Measurements from ENCODE around the gene DPP6.

Gene DPP6

DNA sequence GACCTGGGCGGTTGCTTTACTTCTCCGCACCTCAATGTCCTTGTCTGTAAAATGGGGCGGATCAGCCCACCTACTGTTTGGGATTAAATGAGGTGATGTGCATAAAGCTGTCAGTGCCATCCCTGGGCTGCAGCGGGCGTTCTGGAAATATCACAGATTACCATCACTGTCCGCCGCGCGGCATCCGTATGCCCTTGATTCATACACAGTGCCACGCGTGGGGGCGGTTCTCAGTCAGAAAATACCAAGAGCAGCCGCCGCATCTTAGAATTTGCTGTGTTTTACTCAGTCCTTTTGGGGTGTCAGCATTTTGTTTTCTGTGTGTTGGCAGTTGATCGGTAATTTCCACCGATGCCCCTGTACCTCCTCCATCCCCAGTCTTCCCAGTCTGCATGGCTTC, 338.8 kb downstream of the DPP6 start:
- in situ Hi-C loops (cut with MboI; ENCODE audit: low sequenced_read_pairs), result no loop called here

- in situ Hi-C loops (cut with MboI; ENCODE audit: low sequenced_read_pairs), result no loop called here
These were observed 342.6 kb downstream of the DPP6 start for GRCh38 chr7:154394804-154395203.

DNA sequence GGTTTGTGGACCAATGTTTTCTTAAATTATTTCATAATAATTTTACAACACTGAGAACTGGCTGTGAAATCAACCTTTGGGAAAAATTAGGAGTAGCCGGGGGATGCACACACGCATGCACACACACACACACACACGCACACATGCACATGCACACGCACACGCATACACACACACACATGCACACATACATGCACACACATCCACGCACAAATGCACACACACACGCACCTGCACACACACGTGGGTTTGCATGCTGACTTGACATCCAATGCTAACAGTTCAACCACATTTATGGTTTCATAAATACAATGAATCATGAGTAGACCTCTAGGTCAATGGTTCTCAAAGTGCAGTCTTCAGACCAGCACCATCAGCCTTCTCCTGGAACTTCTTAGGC, 354.1 kb downstream of the DPP6 start:
- in situ Hi-C loops (cut with MboI; ENCODE audit: low sequenced_read_pairs), result no loop called here

GRCh38 chr7:154409703-154410311, 357.6 kb downstream of the DPP6 start:
- in situ Hi-C loops (cut with MboI; ENCODE audit: low sequenced_read_pairs), result no loop called here

DNA sequence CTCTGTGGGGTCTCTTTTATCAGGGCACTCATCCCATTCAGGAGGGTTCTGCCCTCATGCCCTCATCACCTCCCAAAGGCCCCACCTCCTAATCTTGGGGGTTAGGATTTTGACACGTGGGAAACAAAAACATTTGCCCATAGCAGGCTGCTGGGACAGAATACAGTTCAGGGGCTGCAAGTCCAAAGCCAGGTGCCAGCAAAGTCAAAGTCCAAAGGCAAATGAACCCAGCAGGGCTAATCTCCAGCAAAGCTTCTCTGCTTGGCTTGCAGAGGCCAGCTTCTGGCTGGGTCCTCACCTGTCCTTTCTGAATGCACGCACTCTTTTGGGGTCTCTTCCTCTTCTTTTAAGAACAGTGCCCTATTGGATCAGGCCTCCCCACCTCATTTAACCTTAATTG, 359.9 kb downstream of the DPP6 start:
- in situ Hi-C loops (cut with MboI; ENCODE audit: low sequenced_read_pairs), result no loop called here

DNA sequence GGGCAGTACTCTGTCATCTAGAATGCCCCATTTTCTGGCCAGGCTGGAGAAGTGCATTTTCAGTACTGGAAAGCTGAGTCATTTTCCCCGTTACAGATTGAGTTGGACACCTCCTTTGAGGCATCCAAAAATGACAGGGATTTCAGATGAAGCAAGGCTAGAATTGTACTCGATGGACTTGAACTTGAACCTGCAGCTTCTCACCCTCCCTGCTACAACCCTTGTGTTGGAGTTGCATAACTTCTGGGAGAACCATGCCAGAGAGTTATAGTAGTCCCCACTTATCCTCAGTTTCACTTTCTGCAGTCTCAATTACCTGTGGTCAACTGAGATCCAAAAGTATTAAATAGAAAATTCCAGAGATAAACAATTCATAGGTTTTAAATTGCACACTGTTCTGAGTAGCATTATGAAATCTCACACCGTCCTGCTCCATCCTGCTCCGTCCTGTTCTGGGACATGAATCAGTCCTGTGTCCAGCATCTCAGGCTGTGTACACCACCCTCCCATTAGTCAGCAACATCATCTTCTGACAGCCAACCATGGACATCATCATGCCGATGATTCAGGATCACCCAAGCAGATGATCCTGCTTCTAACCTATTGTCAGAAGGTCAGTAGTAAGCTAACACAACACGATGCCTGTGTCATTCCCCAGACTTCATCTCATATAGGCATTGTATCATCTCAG, 363.7 kb downstream of the DPP6 start:
- in situ Hi-C loops (cut with MboI; ENCODE audit: low sequenced_read_pairs), result no loop called here

DNA sequence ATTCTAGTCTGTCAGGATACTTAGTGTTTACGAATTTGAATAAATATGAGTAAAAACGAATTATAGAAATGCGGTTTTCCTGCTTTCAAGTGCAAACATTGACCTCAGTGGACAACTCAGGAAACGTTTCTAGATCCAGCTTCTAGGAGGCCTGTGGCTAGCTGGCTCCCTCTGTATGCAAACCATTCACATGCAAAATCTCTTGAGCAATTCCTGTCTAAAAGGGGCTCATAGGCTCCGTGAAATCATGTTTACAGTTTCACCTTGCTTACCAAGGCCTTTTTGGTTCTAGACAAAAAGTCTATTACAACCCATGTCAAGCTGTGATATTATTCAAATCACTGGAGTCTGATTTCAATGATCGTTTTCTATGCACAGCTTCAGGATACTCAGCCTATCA, 364.5 kb downstream of the DPP6 start:
- in situ Hi-C loops (cut with MboI; ENCODE audit: low sequenced_read_pairs), result no loop called here

GRCh38 chr7:154419344-154419743, 367.1 kb downstream of the DPP6 start:
- in situ Hi-C loops (cut with MboI; ENCODE audit: low sequenced_read_pairs), result no loop called here

DNA sequence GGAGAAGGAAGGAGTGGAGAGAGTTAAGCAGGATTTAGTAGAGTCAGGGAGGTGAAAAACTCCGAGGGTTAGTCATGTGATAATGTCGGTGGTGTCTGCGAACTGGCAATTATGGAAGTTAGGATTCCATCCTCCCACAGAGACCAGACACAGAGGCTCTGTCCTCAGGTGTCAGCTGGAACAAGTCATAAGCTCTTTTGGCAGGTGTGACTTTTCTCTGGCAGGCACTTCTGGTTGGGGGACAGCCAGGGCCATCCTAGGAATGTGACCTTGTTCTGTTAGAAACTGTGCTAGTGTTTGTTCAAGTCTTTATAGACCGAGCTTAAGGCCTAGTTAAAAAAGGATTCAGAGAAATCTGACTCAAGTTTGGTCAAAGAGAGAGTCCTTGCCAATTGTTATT, 371.0 kb downstream of the DPP6 start:
- in situ Hi-C loops (cut with MboI; ENCODE audit: low sequenced_read_pairs), result no loop called here

GRCh38 chr7:154424350-154424749, 372.2 kb downstream of the DPP6 start:
- in situ Hi-C loops (cut with MboI; ENCODE audit: low sequenced_read_pairs), result no loop called here

- in situ Hi-C loops (cut with MboI; ENCODE audit: low sequenced_read_pairs), result no loop called here
These were observed 373.1 kb downstream of the DPP6 start for GRCh38 chr7:154425271-154425670.

DNA sequence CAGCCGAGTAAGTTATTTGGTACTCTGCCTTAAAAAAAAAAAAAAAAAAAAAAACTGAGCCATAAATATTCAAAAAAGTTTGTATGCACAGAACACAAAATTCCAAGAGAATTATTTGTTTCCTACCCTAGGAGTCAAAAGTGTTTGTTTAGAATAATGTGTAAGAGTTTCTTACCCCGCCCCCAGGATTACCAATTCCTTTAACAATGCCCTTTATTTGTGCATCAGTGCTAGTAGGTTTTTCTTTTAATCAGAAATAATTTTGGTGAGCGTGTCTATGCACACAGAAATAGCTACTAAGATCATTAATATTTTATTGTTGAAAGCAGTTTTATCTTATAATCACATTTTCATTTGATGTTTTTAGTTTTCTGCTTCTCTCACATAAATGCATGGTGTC, 374.6 kb downstream of the DPP6 start:
- in situ Hi-C loops (cut with MboI; ENCODE audit: low sequenced_read_pairs), result no loop called here

DNA sequence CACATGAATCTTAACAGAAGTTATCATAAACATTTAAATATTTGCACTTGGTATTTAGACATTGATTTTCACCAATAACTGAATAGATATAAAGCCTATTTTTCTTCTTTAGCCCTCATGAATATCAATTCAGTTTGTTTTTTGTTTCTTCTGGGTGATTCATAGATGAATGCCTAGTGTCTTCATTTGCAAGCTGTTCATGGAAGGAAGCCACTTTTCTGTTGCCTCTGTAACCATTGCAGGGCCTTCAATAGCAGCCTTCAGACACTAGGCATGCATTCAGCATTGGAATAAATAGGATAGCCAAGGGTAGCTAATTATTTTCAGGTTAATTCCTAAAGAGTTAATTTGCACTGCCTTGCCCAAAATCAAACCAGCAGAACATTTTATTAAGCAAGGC, 375.3 kb downstream of the DPP6 start:
- in situ Hi-C loops (cut with MboI; ENCODE audit: low sequenced_read_pairs), result no loop called here

- in situ Hi-C loops (cut with MboI; ENCODE audit: low sequenced_read_pairs), result no loop called here
These were observed 377.6 kb downstream of the DPP6 start for GRCh38 chr7:154429666-154430404.

DNA sequence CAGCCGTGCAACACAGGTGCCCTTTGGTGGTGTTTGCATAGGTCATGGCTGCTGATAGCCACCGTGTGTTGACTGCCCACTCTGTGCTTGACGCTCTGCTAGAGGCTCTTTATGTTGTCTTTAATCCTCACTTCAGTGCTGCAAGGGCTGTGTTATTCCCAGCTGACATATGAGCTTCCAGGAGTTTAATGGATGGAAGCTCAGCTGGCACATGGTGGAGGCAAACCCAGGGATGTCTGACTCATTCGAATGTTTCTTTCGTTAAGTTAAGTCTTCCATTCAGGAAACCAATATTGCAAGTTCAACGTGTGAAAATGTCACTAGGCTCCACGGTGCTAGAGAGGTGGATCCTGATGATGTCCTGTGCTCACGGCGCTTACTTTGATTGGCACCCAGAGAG, 378.4 kb downstream of the DPP6 start:
- in situ Hi-C loops (cut with MboI; ENCODE audit: low sequenced_read_pairs), result no loop called here

DNA sequence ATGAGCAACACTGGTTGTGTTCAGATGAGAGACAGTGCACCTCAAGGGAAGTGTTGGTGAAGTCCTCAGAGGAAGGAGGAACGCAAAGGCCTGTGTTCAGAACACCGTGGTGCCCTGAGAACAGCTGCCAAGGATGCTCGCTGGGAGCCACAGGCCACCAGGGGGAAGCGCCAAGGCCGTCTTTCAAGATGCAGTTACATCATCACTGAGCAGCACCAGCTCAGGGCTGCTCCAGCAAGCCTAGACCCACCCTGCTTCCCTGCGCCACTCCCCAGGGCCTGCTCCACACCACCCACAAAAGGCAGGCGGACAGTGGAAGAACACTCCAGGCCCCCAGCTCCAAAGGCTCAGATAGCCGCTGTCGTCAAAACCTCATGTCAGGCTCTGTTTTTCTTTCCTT, 378.8 kb downstream of the DPP6 start:
- in situ Hi-C loops (cut with MboI; ENCODE audit: low sequenced_read_pairs), result no loop called here

GRCh38 chr7:154433632-154434598, 381.7 kb downstream of the DPP6 start:
- in situ Hi-C loops (cut with MboI; ENCODE audit: low sequenced_read_pairs), result no loop called here

GRCh38 chr7:154436560-154436959, 384.4 kb downstream of the DPP6 start:
- in situ Hi-C loops (cut with MboI; ENCODE audit: low sequenced_read_pairs), result no loop called here

- in situ Hi-C loops (cut with MboI; ENCODE audit: low sequenced_read_pairs), result no loop called here
These were observed 385.0 kb downstream of the DPP6 start for GRCh38 chr7:154437234-154437633.

- in situ Hi-C loops (cut with MboI; ENCODE audit: low sequenced_read_pairs), result no loop called here
These were observed 386.6 kb downstream of the DPP6 start for GRCh38 chr7:154438571-154439367.

Measured in HL-60/S4 (cell line).